AG20443 (cell line): ENCODE results near the gene GOLM1.
"Not testable (repeated sequence)": the region's sequence is repeated elsewhere in the genome, so short reads cannot be mapped to it uniquely, and the experiment has no call there.

Source experiments
- DNase-seq: peaks from one replicate; pipeline ENCODE4 v3.0.0; 2012; ENCODE audit warnings: low spot score, mixed read lengths

Gene GOLM1

DNA sequence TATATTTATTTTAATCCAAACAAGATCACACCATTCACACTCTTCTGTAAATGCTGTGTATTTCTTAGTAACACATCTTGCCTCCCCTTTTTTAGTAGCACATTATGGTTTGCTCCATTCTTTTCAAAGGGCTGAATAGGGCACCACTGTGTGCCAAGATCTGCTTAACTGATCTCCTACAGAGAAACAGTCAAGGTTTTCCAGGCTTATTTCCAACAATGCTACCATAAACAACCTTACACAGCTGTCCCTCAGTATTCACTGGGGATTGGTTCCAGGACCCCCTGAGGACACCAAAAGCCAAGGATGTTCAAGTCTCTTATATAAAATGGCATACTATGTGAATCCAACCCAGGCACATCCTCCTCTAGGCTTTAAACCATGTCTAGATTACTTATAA lies 16.5 kb downstream of the GOLM1 start:
- DNase-seq = no peak

DNA sequence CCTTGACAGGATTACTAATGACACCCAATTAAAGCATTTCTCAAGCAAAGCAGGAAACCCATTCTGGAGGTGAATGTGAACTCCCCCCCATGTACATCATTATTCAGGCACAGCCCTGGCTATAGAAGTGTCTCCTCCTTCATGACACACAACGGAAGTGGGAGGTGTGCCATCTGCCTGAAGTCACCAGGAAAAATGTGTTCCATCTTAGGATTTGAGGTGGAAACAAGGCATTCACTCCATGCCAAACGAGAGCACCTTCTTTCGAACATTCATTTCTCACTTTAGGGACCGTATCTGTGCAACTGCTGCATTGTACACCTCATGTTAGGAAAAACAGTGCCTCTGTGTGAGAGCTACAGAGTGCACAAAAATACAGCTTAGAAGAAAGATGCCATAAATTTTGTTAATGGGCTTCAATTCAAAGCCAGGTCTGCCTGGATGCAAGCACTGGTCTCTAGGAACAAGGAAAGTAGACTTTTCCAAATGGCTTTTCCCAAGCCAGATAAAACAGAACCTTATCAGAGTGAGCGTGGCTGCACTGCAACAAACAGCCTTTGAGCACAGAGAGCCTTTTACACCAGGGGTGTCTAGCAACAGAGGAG lies 19.4 kb downstream of the GOLM1 start:
- DNase-seq = peak; percentile 40

DNA sequence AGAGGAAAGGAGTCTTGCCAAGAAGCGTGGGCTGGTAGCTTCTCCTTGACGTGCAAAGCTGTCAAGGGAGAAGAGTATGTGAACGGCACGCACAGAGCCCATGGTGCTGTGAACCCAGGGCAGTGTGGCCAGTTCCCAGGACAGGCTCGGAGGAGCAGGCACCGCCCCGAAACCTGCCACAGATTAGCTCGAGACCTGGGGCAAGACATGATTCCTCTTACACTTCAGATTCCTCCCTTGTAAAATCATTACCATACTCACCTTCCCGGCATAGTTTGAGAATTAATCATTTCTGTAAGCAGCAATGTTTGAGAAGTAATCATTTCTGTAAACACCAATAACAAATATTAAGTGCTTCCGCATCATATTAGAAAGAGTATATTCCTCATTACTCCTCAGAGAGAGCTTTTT lies 19.9 kb downstream of the GOLM1 start:
- DNase-seq = no peak

DNA sequence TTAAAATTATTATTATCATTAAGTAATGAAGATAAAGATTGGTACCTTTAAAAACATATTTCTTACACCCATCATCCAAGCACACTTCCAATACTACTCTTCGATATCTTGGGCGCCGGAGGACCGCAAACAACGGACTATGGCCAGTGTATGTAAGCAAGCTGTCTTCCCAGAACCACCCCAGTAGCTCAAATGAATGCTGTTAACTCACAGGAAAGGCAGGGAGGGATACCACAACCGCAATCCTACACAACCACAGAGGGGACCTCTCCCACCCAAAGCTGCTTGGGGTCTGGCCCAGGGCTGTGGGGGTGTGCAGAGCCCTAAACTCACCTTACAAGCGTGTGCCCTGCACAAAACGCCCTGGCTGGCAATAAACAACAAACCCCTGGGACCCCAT lies 20.6 kb downstream of the GOLM1 start:
- DNase-seq = no peak

DNA sequence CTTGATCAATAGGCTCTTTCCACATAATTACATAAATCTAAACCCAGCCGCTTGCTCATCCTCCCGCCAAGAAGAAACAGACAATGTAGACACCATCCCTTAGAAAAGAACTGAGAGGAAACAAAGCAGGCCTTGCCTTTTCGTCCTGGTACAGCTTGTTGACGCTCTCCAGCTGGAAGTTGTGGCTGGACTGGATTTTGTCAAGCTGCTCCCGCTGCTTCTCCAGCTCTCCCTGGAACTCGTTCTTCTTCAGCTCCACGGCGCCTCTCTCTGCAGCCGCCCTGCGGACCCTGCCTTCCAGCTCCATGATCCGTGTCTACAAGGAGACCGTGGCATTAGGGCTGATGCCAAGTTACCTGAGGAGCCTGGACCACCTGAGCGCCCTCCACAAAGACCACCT lies 22.1 kb downstream of the GOLM1 start:
- no peak for DNase-seq

DNA sequence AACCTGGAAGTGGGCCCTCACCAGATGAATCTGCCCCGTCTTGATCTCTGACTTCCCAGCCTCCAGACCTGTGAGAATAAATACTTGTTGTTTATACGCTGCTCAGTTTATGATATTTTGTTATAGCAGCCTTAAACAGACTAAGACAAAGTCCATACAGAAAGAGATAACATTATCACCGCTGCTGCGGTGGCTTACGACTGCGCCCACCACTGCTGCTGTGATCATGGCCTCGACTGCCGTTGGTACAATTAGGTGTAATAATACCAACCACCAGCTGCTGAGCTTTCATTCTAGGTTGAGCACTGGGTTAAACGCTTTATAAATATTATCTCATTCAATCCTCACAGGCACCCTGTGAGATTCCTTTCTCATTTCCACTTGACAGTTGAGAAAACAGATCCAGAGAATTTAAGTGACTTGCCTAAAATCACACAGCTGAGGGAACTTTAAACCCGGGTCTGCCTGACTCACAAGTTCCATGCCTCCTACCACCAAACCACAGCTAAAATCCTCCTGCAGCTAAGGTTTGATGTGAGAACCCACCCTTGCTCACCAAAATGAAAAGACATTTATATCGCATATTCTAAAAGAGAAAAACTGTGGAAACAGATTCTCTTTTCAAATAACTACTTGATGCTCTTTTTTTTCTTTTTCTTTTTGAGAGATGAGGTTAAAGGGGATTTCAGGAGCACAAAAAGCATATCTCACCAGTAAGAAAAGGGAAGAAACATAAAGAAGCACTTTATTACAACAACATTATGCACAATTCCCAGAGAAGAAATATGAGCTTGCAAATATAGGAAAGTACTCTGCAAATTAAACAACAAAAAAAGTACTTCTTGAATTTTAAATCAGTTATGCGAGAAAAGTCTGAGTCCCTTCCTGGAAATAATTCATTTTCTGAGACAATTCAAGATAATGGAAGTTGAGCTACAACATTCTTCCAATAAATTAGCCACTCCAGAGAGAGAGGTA lies 23.9 kb downstream of the GOLM1 start:
- DNase-seq = no peak

DNA sequence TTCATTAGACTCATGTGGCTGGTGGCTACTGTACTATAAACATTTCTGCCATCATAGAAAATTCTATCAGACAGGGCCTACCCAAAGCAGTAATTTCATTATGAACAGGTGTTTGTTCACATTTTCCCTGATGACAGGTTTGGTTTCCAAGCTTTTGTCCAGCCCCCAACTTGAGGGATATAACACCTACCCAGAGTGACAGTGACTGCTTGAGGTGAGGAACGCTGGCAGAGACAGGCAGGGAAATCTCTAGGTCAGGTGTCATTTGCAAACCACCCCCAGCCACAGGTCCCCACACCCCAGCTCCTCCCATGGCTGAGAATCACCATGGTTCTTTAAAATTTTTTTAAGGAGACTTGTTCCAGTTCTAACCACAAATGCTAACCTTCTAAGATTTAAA lies 25.5 kb downstream of the GOLM1 start:
- DNase-seq = no peak

DNA sequence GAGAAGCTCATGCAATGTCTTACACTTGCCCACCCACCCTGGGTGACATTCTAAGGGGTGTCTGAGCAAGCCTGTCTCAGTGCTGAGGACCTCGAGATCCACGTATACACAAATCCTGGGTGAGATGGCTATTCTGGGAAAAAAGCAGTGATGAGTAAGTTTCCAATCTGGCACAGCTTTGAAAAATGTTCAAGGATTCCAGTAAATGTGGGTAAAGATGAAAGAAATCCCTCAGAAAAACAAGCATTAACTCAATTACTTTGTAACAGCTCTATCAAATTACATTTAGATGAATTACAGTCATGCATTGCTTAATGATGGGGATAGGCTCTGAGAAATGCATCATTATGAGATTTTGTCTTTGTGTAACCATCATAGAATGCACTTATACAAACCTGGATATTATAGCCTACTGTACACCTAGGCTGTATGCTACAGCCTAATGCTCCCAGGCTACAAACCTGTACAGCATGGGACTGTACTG lies 26.9 kb downstream of the GOLM1 start:
- no peak for DNase-seq

DNA sequence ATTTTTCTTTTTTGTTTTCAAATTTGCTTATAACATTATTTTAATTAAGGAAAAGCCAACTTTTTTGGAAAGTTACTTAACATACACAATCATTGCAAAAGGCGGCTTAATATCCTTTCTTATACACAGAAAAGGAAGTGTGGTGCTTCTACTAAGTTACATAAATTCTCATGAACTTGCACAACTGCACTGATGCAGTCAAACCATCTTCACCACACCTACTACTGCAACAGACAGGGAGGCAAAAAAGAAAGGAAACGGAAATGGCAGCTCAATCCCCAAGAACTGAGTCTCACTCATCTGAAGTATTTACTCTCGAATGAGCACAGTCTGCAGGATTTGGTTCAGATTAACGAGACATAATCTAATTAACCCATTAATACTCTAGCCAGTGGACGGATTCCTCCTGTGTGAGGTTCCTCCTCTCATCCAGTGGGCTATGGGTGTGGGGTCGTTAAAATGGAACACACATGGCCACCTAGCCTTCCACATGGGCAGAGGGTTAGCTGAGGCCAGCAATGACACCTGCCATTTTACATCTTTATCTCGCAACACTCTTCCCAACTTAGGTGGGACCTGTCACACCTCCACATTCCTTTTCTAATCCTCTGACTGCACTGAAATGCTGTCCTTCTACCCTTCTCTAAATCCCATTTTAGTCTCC lies 30.0 kb downstream of the GOLM1 start:
- DNase-seq = no peak

DNA sequence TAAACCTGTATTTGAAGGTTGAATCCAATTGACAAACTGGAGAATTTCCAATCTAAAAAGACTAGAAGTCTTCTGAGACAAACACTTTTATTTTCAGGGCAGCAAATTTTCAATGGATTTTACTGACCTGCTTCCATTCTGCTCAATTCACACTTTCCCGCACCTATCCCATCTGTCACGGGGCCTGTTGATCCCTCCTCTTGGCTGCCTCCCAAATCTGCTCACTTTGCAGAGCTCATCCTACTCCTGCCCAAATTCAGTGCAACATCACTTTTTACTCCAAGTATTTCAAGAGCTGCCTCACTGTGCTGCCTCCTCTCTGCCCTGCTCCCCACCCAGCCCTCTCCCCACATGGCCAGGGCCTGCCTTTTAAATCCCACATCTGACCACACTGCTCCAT lies 35.1 kb downstream of the GOLM1 start:
- no peak for DNase-seq

DNA sequence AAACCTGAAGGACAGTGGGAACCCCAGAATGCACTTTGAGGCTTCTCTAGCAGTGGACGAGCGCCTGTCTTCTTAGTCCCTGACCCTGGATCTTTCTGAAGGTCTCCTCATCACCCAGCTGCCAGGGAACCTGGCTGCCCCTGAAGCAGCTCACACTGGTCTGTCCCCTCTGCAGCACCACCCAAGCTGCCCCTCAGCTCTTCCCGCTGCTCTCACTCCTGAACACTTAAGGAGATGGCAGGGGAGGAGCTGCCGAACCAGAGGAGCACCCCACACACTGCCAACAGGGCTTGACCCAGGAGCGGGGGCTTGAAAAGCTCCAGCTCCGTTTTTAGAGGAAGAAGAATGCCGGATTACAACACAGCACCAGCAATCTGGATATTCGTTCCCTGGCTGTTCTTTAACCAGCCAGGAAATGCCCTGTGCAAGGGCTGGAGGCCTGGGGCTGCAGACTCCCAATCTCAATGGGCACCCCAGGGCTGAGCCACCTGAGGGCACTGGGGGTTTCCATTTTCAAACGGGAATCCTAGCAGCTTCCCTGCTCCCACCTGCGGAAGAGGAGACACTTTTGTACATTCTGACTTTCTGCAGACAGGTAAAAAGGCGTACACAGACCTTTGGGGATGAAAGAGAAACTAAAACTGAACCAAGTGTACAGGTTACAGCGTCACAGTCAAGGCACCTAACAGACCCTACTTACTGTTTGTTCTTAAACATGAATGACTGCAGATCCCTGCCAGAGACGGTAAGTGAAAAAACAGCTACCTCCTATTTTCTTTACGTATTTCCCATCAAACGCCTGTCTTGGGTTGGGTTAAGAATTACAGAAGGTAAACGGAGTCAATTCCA lies 36.3 kb downstream of the GOLM1 start:
- DNase-seq = no peak

DNA sequence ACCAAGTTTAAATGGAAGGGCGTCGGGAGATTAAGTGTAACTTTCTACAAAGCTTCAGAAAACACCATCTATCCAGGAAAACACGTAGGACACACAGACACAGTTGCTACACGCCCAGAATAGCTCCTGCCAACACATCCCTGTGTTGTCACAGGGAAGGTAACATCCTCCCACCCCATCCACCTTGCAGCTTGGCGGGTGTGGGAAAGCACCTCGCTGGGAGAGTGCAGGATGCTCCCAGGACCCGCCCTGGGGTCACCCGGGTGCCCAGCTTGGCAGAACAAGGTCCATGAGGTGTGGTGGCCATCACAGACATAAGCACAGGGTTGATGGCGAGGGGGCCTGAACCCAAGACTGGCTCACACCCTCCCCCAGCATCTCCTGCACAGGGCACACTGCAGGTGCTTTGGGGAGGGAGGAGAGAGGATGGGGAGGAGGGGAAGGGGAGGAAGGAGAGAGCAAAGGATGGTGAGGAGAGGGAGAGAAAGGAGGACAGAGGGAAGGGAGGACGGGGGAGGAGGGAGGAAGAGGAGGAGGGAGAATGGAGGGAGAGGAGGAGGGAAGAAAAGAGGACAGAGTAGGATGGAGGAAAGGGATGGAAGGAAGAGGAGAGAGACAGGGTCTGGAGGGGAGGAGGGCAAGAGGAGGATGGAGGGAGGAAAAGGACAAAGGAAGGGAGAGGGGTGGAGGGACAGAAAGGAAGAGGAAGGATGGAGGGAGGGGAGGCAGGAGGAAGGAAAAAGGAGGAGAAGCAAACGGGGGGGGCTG lies 37.2 kb downstream of the GOLM1 start:
- no peak for DNase-seq

DNA sequence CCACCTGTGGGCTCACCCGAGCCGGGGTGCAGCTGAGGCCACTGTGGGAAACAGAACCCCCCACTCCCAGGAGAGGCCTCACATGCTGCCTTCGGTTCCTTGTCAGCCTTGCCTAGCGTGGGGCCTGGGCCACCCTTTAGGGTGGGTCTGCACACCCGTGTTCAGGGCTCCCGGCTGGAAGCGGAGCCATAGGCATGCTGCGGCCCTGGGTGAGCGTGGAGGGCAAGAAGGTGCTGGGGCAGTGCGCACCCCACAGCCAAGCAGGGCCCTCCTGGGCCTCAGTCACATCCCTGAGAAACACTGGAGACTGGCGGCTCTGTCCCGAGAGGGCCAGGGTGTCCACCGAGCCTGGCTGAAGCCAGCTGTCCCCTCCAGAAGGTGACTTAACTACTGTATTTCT lies 41.9 kb downstream of the GOLM1 start:
- no peak for DNase-seq

DNA sequence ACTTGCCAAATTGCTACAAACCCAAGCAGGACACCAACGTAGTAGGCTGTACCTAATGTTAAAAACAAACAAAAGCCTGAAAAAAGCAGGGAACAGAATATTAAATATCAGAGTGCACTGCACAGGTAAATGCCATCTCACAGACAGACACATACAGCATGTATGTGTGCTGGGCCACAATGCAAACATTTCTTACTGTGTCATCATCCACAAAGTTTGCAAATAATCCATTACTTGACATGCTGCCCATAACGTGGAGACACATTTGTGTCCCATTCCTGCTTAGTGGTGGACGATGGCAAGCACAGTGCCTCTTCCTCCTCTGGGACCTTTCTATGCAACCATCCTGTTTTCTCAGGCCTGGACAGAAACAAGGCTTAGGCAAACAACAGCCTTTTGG lies 44.7 kb downstream of the GOLM1 start:
- no peak for DNase-seq

DNA sequence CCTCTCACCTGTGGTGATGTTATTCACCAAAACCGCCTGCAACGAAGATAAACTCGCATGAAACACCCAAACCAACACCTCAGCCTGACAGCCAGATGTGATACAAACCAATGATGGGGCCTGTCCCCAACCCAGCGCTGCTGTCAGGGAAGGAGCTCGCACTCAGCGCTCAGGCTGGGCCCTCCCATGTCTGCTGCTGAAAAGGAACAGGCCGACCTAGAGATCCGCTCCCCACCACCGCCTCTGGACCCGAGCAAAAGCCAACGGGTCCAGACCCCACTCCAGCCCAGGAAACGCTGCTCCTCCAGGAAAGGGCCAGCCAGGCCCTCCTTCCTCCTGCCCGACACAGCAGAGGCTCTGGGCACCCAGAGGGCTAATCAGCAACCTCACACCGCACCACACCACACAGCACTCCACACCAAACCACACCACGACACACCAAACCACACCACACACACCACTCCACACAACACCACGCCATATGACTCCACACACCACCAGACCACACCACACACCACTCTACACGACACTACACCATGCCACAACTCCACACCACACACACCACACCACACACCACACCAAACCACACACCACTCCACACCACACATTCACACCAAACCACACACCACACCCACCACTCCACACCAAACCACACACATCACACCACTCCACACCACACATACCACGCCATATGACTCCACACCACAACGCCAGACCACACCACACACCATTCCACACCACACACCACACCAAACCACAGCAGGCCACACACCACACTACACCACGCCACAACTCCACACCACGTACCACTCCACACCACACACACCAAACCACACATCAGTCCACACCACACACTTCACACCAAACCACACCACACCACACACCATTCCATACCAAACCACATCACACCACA lies 46.5 kb downstream of the GOLM1 start:
- no peak for DNase-seq

DNA sequence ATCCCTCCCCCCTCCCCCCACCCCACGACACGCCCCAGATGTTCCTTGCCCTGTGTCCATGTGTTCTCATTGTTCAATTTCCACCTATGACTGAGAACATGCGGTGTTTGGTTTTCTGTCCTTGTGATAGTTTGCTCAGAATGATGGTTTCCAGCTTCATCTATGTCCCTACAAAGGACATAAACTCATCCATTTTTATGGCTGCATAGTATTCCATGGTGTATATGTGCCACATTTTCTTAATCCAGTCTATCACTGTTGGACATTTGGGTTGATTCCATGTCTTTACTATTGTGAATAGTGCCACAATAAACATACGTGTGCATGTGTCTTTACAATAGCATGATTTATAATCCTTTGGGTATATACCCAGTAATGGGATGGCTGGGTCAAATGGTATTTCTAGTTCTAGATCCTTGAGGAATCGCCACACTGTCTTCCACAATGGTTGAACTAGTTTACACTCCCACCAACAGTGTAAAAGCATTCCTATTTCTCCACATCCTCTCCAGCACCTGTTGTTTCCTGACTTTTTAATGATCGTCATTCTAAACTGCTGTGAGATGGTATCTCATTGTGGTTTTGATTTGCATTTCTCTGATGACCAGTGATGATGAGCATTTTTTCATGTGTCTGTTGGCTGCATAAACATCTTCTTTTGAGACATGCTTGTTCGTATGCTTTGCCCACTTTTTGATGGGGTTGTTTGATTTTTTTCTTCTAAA lies 51.2 kb downstream of the GOLM1 start:
- DNase-seq = not testable (repeated sequence)

DNA sequence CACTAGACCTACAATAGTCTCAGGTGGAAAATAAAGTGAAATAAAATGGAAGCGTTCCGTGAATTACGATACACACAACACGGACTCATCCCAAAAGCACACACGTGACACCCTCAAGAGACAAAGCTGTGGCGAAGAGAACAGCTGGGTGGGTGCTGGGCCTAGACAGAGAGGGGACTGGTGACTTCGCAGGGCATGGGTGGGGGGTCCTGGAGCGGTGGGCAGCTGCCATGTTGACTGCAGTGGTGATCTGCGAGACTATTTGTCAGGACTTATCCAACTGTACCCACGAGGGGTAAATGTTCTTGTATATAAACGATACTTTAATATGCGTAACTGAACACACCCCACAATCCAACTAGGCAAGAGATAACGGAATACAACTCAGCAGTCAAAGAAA lies 52.0 kb downstream of the GOLM1 start:
- DNase-seq = no peak

DNA sequence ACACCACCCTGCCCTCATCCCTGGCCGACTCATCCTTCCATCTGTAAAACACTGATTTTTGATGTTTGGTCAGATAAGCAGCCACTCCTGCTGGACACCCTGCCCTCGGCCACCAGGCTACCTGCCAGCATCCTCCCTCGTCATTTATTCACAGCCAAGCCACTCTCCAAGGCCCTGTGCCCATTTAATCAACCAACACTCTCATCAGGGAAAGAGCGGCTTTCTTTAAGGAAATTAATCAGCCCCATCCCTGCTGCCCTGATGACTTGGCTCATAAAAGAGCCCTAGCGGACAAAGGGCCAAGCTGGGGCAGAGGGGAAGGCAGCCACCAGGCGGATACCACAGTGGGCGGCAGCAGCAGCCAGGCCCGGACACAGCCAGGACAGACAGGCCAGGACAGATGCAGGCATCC lies 52.4 kb downstream of the GOLM1 start:
- DNase-seq = no peak

DNA sequence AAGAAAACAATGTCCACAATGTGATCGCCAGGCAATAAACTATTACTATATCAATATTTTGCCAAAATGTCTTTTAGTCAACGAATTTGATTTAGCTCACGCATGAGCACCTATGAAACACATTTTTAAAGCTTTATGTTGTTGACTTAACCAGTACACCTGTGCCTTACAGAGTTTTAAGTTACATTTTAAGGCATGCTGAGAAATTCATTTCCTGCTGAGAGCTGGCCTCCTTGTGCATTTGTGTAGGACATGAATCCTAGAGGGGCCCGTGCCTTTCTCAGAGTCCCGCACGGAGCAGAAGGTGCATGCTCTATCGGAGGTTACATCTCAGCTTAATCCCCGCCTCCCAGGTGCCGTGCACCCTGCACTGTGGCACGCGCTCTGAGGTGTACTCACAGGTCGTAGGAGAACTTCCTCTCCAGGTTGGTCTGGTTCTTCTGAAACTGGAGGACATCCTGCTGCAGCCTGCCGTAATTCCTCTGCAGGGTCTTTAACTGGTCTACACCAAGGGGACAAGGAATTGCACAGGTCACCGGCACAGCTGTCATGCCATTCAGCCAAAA lies 53.2 kb downstream of the GOLM1 start:
- no peak for DNase-seq
